GM12892 (cell line): ENCODE results near the gene SLC19A2.

ENCODE experiments used
- POLR2A ChIP-seq: IDR thresholded peaks from 2 replicates; pipeline ENCODE4 v1.6.1; 2011; ENCODE audit warnings: low read depth, low read length, control low read depth
- POLR2AphosphoS5 ChIP-seq: IDR thresholded peaks from 2 replicates; pipeline ENCODE4 v1.6.1; 2011; ENCODE audit warnings: low read depth, low read length, control low read depth
- TAF1 ChIP-seq: IDR thresholded peaks from 2 replicates; pipeline ENCODE4 v1.6.1; 2011; ENCODE audit warnings: low read depth, mild to moderate bottlenecking, control low read depth, low read length, borderline replicate concordance

DNA sequence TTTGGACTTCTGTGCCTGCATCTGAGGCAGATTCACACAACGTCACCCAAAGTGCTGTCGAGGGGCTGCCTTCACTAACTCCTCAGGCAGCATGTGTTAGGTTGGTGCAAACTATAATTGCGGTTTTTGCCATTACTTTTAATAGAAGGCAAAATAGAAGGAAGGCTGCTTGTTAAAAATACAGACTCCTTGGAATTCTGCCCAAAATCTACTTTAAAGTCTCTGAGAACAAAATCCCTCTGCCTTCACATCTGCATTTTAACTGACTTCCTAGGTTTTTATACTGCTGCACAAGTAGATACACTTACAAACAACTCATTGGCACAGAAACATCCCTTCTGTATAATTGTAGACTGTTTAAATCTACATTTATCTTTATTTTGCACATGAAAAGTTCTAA, 41.3 kb upstream of the SLC19A2 start:
- TF ChIP-seq POLR2A (no peak), POLR2AphosphoS5 (no peak), TAF1 (no peak)
